ENCODE measurements around the gene SSR4.

SSR4 gene

GRCh38 chrX:153791104-153791852 lies 3.2 kb upstream of the SSR4 start:
- no peaks in the 10 kb centered on the region for H3K9me3 ChIP-seq (ENCODE audit: severe bottlenecking)
- DNase-seq (ENCODE audit: low spot score) (no peak), ATAC-seq (ENCODE audit: low read depth) (no peak)

GRCh38 chrX:153792368-153792767 lies 2.1 kb upstream of the SSR4 start:
- TF ChIP-seq CTCF (IDR thresholded peaks at IDR 0.05; ENCODE audit: poor library complexity, severe bottlenecking), result no peak
- Histone ChIP-seq H3K27ac (ENCODE audit: poor library complexity, severe bottlenecking) (no peak overlapping the region), H3K9me3 (ENCODE audit: severe bottlenecking) (no peaks in the 10 kb centered on the region), H3K4me1 (ENCODE audit: insufficient read depth, poor library complexity, severe bottlenecking) (no peaks in the 10 kb centered on the region), H3K27me3 (ENCODE audit: insufficient read depth, poor library complexity, severe bottlenecking) (no peaks in the 10 kb centered on the region), H3K4me3 (ENCODE audit: severe bottlenecking) (no peak overlapping the region), H3K36me3 (ENCODE audit: low read depth) (no peaks in the 10 kb centered on the region)
- ATAC-seq (ENCODE audit: low read depth), result no peak
- DNase-seq (ENCODE audit: low spot score), result no peak

More at GRCh38 chrX:153791104-153791852, 3.2 kb upstream of the SSR4 start:
- no peak overlapping the region for H3K4me3 ChIP-seq (ENCODE audit: severe bottlenecking)
- no peaks in the 10 kb centered on the region for H3K27me3 ChIP-seq (ENCODE audit: insufficient read depth, poor library complexity, severe bottlenecking)
- TF ChIP-seq CTCF (IDR thresholded peaks at IDR 0.05; ENCODE audit: poor library complexity, severe bottlenecking), result no peak
- no peaks in the 10 kb centered on the region for H3K4me1 ChIP-seq (ENCODE audit: insufficient read depth, poor library complexity, severe bottlenecking)
- no peak overlapping the region for H3K27ac ChIP-seq (ENCODE audit: poor library complexity, severe bottlenecking)
- 0 out of 2 replicates have a peak, but pooled peaks cover 2% of the 10 kb centered on the region for H3K36me3 ChIP-seq (ENCODE audit: low read depth)

- DNase-seq (ENCODE audit: low spot score) (no peak), ATAC-seq (ENCODE audit: low read depth) (no peak)
- peak overlapping the region; percentile 98 for H3K4me3 ChIP-seq (ENCODE audit: severe bottlenecking)
- H3K36me3 ChIP-seq (ENCODE audit: low read depth), result no peaks in the 10 kb centered on the region
- TF ChIP-seq CTCF (IDR thresholded peaks at IDR 0.05; ENCODE audit: poor library complexity, severe bottlenecking), result no peak
- H3K27ac ChIP-seq (ENCODE audit: poor library complexity, severe bottlenecking), result peak overlapping the region; percentile 48
- no peaks in the 10 kb centered on the region for H3K4me1 ChIP-seq (ENCODE audit: insufficient read depth, poor library complexity, severe bottlenecking)
- no peaks in the 10 kb centered on the region for H3K9me3 ChIP-seq (ENCODE audit: severe bottlenecking)
- no peaks in the 10 kb centered on the region for H3K27me3 ChIP-seq (ENCODE audit: insufficient read depth, poor library complexity, severe bottlenecking)
Measured at GRCh38 chrX:153793291-153793690, 1.2 kb upstream of the SSR4 start.

- H3K4me1 ChIP-seq (ENCODE audit: insufficient read depth, poor library complexity, severe bottlenecking), result no peaks in the 10 kb centered on the region
- no peaks in the 10 kb centered on the region for H3K36me3 ChIP-seq (ENCODE audit: low read depth)
- no peaks in the 10 kb centered on the region for H3K9me3 ChIP-seq (ENCODE audit: severe bottlenecking)
- DNase-seq (ENCODE audit: low spot score) (no peak), ATAC-seq (ENCODE audit: low read depth) (peak; percentile 9; the same call in 1 of the 3 replicates)
- no peak for TF ChIP-seq CTCF (IDR thresholded peaks at IDR 0.05; ENCODE audit: poor library complexity, severe bottlenecking)
- H3K27ac ChIP-seq (ENCODE audit: poor library complexity, severe bottlenecking), result peak overlapping the region; percentile 48
- peak overlapping the region; percentile 98 for H3K4me3 ChIP-seq (ENCODE audit: severe bottlenecking)
- no peaks in the 10 kb centered on the region for H3K27me3 ChIP-seq (ENCODE audit: insufficient read depth, poor library complexity, severe bottlenecking)
Measured at GRCh38 chrX:153794897-153795816, 689 bp downstream of the SSR4 start.

All from RWPE2 (cell line).